BLaER1 (cell line): ENCODE data around the gene GLRX5.

ENCODE experiments used
- H3K27ac ChIP-seq: shearing (Covaris generic); formaldehyde crosslinking; 2 replicates; pipeline ENCODE4 v1.8.1; 2022
- H3K27me3 ChIP-seq: shearing (Covaris generic); formaldehyde crosslinking; 2 replicates; pipeline ENCODE4 v1.8.1; 2022
- H3K36me3 ChIP-seq: shearing (Covaris generic); formaldehyde crosslinking; 2 replicates; pipeline ENCODE4 v1.8.1; 2022
- H3K4me1 ChIP-seq: shearing (Covaris generic); formaldehyde crosslinking; 2 replicates; pipeline ENCODE4 v1.8.1; 2022
- H3K4me2 ChIP-seq: shearing (Covaris generic); formaldehyde crosslinking; 2 replicates; pipeline ENCODE4 v1.8.1; 2022
- H3K4me3 ChIP-seq: shearing (Covaris generic); formaldehyde crosslinking; 2 replicates; pipeline ENCODE4 v1.8.1; 2022
- H3K9ac ChIP-seq: shearing (Covaris generic); formaldehyde crosslinking; 2 replicates; pipeline ENCODE4 v1.8.1; 2022
- H3K9me3 ChIP-seq: shearing (Covaris generic); formaldehyde crosslinking; 2 replicates; pipeline ENCODE4 v1.8.1; 2022
- H4K20me1 ChIP-seq: shearing (Covaris generic); formaldehyde crosslinking; 2 replicates; pipeline ENCODE4 v1.8.1; 2022
- Cebpa-rat ChIP-seq: shearing (Covaris generic); IDR thresholded peaks from 2 replicates; pipeline ENCODE4 v1.8.1; 2022

GLRX5 gene

GRCh38 chr14:95534299-95535225, at the start of gene GLRX5:
TSS of gene GLRX5 (plus strand) at chr14:95535050. CDS start at chr14:95535090, 40 bp downstream.
- Histone ChIP-seq H4K20me1 (peaks cover 47% of the 10 kb centered on the region), H3K36me3 (peaks cover 22% of the 10 kb centered on the region; the same call in 1 of the 2 replicates), H3K9me3 (no peaks in the 10 kb centered on the region), H3K4me2 (peak within 1 kb of the TSS; percentile 97), H3K9ac (peak within 1 kb of the TSS; percentile 98), H3K27me3 (no peaks in the 10 kb centered on the region), H3K27ac (peak within 1 kb of the TSS; percentile 98), H3K4me1 (peaks cover 53% of the 10 kb centered on the region), H3K4me3 (peak within 1 kb of the TSS; percentile 99)
- TF ChIP-seq Cebpa-rat: no peak

- Histone ChIP-seq H3K4me1 (peaks cover 100% of the 10 kb centered on the region), H3K36me3 (peaks cover 78% of the 10 kb centered on the region)
These were observed 49.5 kb upstream of the GLRX5 start for GRCh38 chr14:95485222-95485819.

GRCh38 chr14:95486875-95487668, 47.8 kb upstream of the GLRX5 start:
- no peaks in the 10 kb centered on the region for H3K27me3 ChIP-seq
- peaks cover 2% of the 10 kb centered on the region; the same call in 1 of the 2 replicates for H3K9me3 ChIP-seq
- H3K4me1 ChIP-seq: peaks cover 100% of the 10 kb centered on the region
- TF ChIP-seq Cebpa-rat: no peak
- H4K20me1 ChIP-seq: peaks cover 99% of the 10 kb centered on the region
- H3K9ac ChIP-seq: peak overlapping the region; percentile 72
- H3K27ac ChIP-seq: peak overlapping the region; percentile 90
- H3K4me3 ChIP-seq: peak overlapping the region; percentile 54
- H3K4me2 ChIP-seq: peak overlapping the region; percentile 85
- peaks cover 75% of the 10 kb centered on the region for H3K36me3 ChIP-seq

More at GRCh38 chr14:95485222-95485819, 49.5 kb upstream of the GLRX5 start:
- peak overlapping the region; percentile 13; the same call in 1 of the 2 replicates for H3K4me3 ChIP-seq
- H3K27ac ChIP-seq: peak overlapping the region; percentile 90
- H3K27me3 ChIP-seq: no peaks in the 10 kb centered on the region
- no peaks in the 10 kb centered on the region for H3K9me3 ChIP-seq
- no peak for TF ChIP-seq Cebpa-rat
- peak overlapping the region; percentile 72 for H3K9ac ChIP-seq
- peak overlapping the region; percentile 85 for H3K4me2 ChIP-seq
- H4K20me1 ChIP-seq: peaks cover 99% of the 10 kb centered on the region

GRCh38 chr14:95487669-95488084, 47.2 kb upstream of the GLRX5 start:
- Histone ChIP-seq H3K4me2 (peak overlapping the region; percentile 85), H3K4me1 (peaks cover 95% of the 10 kb centered on the region), H3K36me3 (peaks cover 75% of the 10 kb centered on the region), H3K4me3 (peak overlapping the region; percentile 54), H3K9me3 (peaks cover 8% of the 10 kb centered on the region), H3K27me3 (no peaks in the 10 kb centered on the region), H3K9ac (peak overlapping the region; percentile 72), H3K27ac (peak overlapping the region; percentile 90), H4K20me1 (peaks cover 99% of the 10 kb centered on the region)
- TF ChIP-seq Cebpa-rat: no peak

- peak; percentile 50; the same call in 1 of the 2 replicates for TF ChIP-seq Cebpa-rat
- Histone ChIP-seq H3K36me3 (peaks cover 75% of the 10 kb centered on the region), H3K9me3 (peaks cover 15% of the 10 kb centered on the region), H3K27me3 (no peaks in the 10 kb centered on the region), H4K20me1 (peaks cover 99% of the 10 kb centered on the region), H3K9ac (peak overlapping the region; percentile 75), H3K4me2 (peak overlapping the region; percentile 85), H3K4me1 (peaks cover 93% of the 10 kb centered on the region), H3K4me3 (peak overlapping the region; percentile 54), H3K27ac (peak overlapping the region; percentile 90)
These were observed 46.3 kb upstream of the GLRX5 start for GRCh38 chr14:95488376-95489213.

- Histone ChIP-seq H3K4me2 (peak overlapping the region; percentile 85), H4K20me1 (peaks cover 99% of the 10 kb centered on the region), H3K27ac (peak overlapping the region; percentile 90), H3K36me3 (peaks cover 77% of the 10 kb centered on the region), H3K4me3 (peak overlapping the region; percentile 37; the same call in 1 of the 2 replicates), H3K27me3 (no peaks in the 10 kb centered on the region), H3K4me1 (peaks cover 93% of the 10 kb centered on the region), H3K9me3 (peaks cover 15% of the 10 kb centered on the region), H3K9ac (peak overlapping the region; percentile 75)
- no peak for TF ChIP-seq Cebpa-rat
These were observed 45.4 kb upstream of the GLRX5 start for GRCh38 chr14:95489214-95490137.

GRCh38 chr14:95490138-95490509, 44.7 kb upstream of the GLRX5 start:
- H3K9me3 ChIP-seq: peaks cover 15% of the 10 kb centered on the region
- peaks cover 93% of the 10 kb centered on the region for H3K4me1 ChIP-seq
- no peak for TF ChIP-seq Cebpa-rat
- H3K36me3 ChIP-seq: peaks cover 74% of the 10 kb centered on the region
- H3K4me3 ChIP-seq: no peak overlapping the region
- H3K27ac ChIP-seq: peak overlapping the region; percentile 90
- H3K9ac ChIP-seq: peak overlapping the region; percentile 75
- H3K4me2 ChIP-seq: peak overlapping the region; percentile 85
- peaks cover 99% of the 10 kb centered on the region for H4K20me1 ChIP-seq
- no peaks in the 10 kb centered on the region for H3K27me3 ChIP-seq
